B cell (primary cell): ENCODE results near the gene SF3B5. TPM values are rescaled to one million over a fixed set of nuclear protein-coding genes. Genes with fewer than 3 reads are reported as not detected.

ENCODE experiments used
- ATAC-seq: fragments of 200-7000 bp; cut with Tn5 transposase; one replicate; pipeline ENCODE4 v1.10.0; 2021; ENCODE audit warnings: low read depth, mild to moderate bottlenecking, moderate number of reproducible peaks, moderate library complexity
- CTCF ChIA-PET: fragments of 350-600 bp; sonication (Branson Sonifier 250); formaldehyde crosslinking; loops from one replicate; lab custom pipeline; 2021; ENCODE audit warnings: antibody characterized with exemption, inconsistent platforms; lab: Charles Lee
- POLR2A ChIA-PET: fragments of 350-600 bp; sonication (Branson Sonifier 250); formaldehyde crosslinking; loops from one replicate; lab custom pipeline; 2021; ENCODE audit warnings: antibody characterized with exemption; lab: Charles Lee
- DNase-seq: peaks from one replicate; pipeline ENCODE4 v3.0.0; 2013
- H2AFZ ChIP-seq: 2 replicates; pipeline ENCODE4 v1.6.1; 2012; ENCODE audit warnings: mild to moderate bottlenecking, low read depth, low read length; ENCODE audit not compliant: insufficient read depth, poor library complexity, severe bottlenecking
- H3K27ac ChIP-seq, 2 donors: 1 replicate in 1 of 2; 2 replicates in 1 of 2; pipeline ENCODE4 v1.5.1; 2012 to 2013; ENCODE audit warnings: low read length in 2 of 2, mild to moderate bottlenecking in 2 of 2, moderate library complexity in 1 of 2
- H3K27me3 ChIP-seq, 4 experiments: fragments of 200-600 bp in 1 of 4; sonication (generic) in 1 of 4; replicated peaks in 1 of 4; 1 replicate in 2 of 4; 2 replicates in 2 of 4; pipeline versions ENCODE4 v1.6.1 to v1.7.0; 2013 to 2016; ENCODE audit warnings: low read length in 3 of 4, mild to moderate bottlenecking in 2 of 4, mixed read lengths in 1 of 4, moderate library complexity in 1 of 4; ENCODE audit not compliant: insufficient read depth in 4 of 4, control insufficient read depth in 3 of 4; ENCODE audit errors: control extremely low read depth in 1 of 4
- H3K36me3 ChIP-seq, 2 experiments: replicated peaks in 1 of 2; 1 replicate in 1 of 2; 2 replicates in 1 of 2; pipeline versions ENCODE4 v1.6.1 to v1.7.1; 2013; ENCODE audit warnings: low read length in 1 of 2; ENCODE audit not compliant: insufficient read depth in 2 of 2, control insufficient read depth in 1 of 2; ENCODE audit errors: control extremely low read depth in 1 of 2, extremely low read depth in 1 of 2
- H3K4me1 ChIP-seq, 2 donors: fragments of 200-600 bp in 1 of 2; sonication (generic) in 1 of 2; 1 replicate in 1 of 2; 2 replicates in 1 of 2; pipeline versions ENCODE4 v1.5.1 to v1.6.1; 2013 to 2017; ENCODE audit warnings: low read length in 2 of 2; ENCODE audit not compliant: control insufficient read depth in 2 of 2, insufficient read depth in 2 of 2
- H3K4me2 ChIP-seq: replicated peaks from 2 replicates; pipeline ENCODE3; 2012; ENCODE audit warnings: mild to moderate bottlenecking, low read depth, low read length; ENCODE audit not compliant: poor library complexity, severe bottlenecking
- H3K4me3 ChIP-seq, 5 experiments: fragments of 200-600 bp in 1 of 5; sonication (generic) in 1 of 5; 1 replicate in 3 of 5; 2 replicates in 2 of 5; pipeline versions ENCODE4 v1.5.1 to v1.7.0; 2011 to 2016; ENCODE audit warnings: low read length in 4 of 5, mild to moderate bottlenecking in 4 of 5, low read depth in 2 of 5, control low read depth in 1 of 5, moderate library complexity in 1 of 5; ENCODE audit not compliant: insufficient read depth in 1 of 5; ENCODE audit errors: control extremely low read depth in 1 of 5, extremely low read depth in 1 of 5
- H3K79me2 ChIP-seq: fragments of 200-600 bp; sonication (generic); one replicate; pipeline ENCODE4 v1.6.0; 2016; ENCODE audit warnings: low read length; ENCODE audit not compliant: control insufficient read depth, insufficient read depth
- H3K9ac ChIP-seq: fragments of 200-600 bp; sonication (generic); 2 replicates; pipeline ENCODE4 v1.6.1; 2017; ENCODE audit warnings: mild to moderate bottlenecking, low read length, moderate library complexity
- H3K9me3 ChIP-seq, 3 donors: one replicate each; pipeline versions ENCODE4 v1.6.1 to v1.7.1; 2013; ENCODE audit warnings: low read length in 2 of 3; ENCODE audit not compliant: control insufficient read depth in 2 of 3, insufficient read depth in 1 of 3; ENCODE audit errors: control extremely low read depth in 1 of 3
- H4K20me1 ChIP-seq: 2 replicates; pipeline ENCODE4 v1.6.0; 2012; ENCODE audit warnings: mild to moderate bottlenecking, low read length; ENCODE audit not compliant: insufficient read depth, control insufficient read depth, poor library complexity, severe bottlenecking
- H3K27ac Mint-ChIP-seq: one replicate; pipeline ENCODE4 v1.8.0; 2021; ENCODE audit warnings: mixed read lengths
- H3K27me3 Mint-ChIP-seq: one replicate; pipeline ENCODE4 v1.8.0; 2021; ENCODE audit warnings: mixed read lengths
- H3K4me1 Mint-ChIP-seq: one replicate; pipeline ENCODE4 v1.8.0; 2021; ENCODE audit warnings: mixed read lengths
- H3K4me3 Mint-ChIP-seq: one replicate; pipeline ENCODE4 v1.8.0; 2021; ENCODE audit warnings: mixed read lengths
- H3K9me3 Mint-ChIP-seq: one replicate; pipeline ENCODE4 v1.8.0; 2022; ENCODE audit warnings: mixed read lengths; ENCODE audit not compliant: insufficient read depth
- EZH2 ChIP-seq: IDR thresholded peaks from 2 replicates; pipeline ENCODE4 v1.6.1; 2012; ENCODE audit warnings: borderline replicate concordance, low read depth, mild to moderate bottlenecking, moderate library complexity, low read length; ENCODE audit not compliant: insufficient read depth, poor library complexity, severe bottlenecking
- WGBS: methylation state at CpG from one replicate; pipeline ENCODE4 v1.1.5; 2013; ENCODE audit warnings: missing lambda C conversion rate; ENCODE audit not compliant: insufficient coverage; 5-methylcytosine and 5-hydroxymethylcytosine counted together
- intact Hi-C: fragments of 100-400 bp; cut with micrococcal nuclease; formaldehyde crosslinking; loops from one replicate; pipeline ENCODE4 v1.10.0; 2022
- polyA plus RNA-seq: library from polyadenylated mRNA; depleted of rRNA; stranded (reverse); fragments of >200 nt; gene quantifications from 2 replicates; pipeline ENCODE4 v1.2.3, GENCODE V29; 2012
- total RNA-seq, 2 donors: library from RNA; stranded (reverse); fragments of 120-200 nt in 1 of 2; gene quantifications; 1 replicate in 1 of 2; 2 replicates in 1 of 2; pipeline versions ENCODE4 v1.2.3 to v1.2.4, GENCODE V29; 2013 to 2022
- TF ChIP-seq, protein P1 (sequence below): fragments of 200-600 bp; IDR thresholded peaks from one replicate; pipeline ENCODE4 v1.8.0; 2022; ENCODE audit warnings: antibody characterized with exemption, mild to moderate bottlenecking

Gene SF3B5
- total and polyA plus RNA-seq, 2 donors (not counting 1 experiment from before 2014, with no cell fraction given): 111 to 360 TPM

DNA sequence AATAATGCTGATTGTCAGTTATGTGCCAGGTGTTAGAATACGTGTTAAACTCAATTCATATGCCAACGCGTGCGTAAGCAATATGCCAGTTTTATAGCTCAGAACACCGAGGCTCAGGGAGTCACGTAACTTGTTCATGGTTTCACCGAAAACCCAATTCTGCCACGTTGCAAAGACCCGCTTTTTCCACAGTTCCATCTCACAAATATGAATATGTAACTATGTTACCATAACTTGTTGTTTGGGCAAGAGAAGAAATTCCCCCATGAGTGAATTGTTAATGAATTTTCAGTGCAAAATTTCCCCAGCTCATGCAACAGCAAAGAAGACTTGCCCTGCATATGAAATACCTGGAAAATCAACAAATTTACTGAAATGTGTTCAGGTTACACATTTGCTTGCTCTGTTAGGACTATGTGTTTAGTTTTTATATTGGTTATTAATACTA, 30.1 kb downstream of the SF3B5 start:
- no peaks in the 10 kb centered on the region for H3K79me2 ChIP-seq
- ChIA-PET POLR2A (interaction anchor here (0.7 to 3.9 kb wide), 3 partner anchors 10 to 46 kb away, joined by 3 to 27 read pairs (median 23); partner anchors contain the start of gene SF3B5), CTCF (interaction anchor here (1.3 to 2.1 kb wide), 4 partner anchors 23 to 490 kb away, joined by 3 to 6 read pairs (median 3); partner anchors contain the start of gene SF3B5)
- no peaks in the 10 kb centered on the region for H3K9me3 ChIP-seq
- peaks cover 37% of the 10 kb centered on the region for H3K4me1 Mint-ChIP-seq
- no peak for DNase-seq
- no peaks in the 10 kb centered on the region for H3K9me3 Mint-ChIP-seq
- H3K4me3 ChIP-seq: peak overlapping the region; percentile 72 to 86 (median 82)
- no peak for TF ChIP-seq EZH2
- TF ChIP-seq, protein P1, sequence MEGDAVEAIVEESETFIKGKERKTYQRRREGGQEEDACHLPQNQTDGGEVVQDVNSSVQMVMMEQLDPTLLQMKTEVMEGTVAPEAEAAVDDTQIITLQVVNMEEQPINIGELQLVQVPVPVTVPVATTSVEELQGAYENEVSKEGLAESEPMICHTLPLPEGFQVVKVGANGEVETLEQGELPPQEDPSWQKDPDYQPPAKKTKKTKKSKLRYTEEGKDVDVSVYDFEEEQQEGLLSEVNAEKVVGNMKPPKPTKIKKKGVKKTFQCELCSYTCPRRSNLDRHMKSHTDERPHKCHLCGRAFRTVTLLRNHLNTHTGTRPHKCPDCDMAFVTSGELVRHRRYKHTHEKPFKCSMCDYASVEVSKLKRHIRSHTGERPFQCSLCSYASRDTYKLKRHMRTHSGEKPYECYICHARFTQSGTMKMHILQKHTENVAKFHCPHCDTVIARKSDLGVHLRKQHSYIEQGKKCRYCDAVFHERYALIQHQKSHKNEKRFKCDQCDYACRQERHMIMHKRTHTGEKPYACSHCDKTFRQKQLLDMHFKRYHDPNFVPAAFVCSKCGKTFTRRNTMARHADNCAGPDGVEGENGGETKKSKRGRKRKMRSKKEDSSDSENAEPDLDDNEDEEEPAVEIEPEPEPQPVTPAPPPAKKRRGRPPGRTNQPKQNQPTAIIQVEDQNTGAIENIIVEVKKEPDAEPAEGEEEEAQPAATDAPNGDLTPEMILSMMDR: no peak
- H3K4me1 ChIP-seq: peaks cover 21 to 32% of the 10 kb centered on the region in 2 donors
- H3K4me2 ChIP-seq: peak overlapping the region; percentile 74
- H3K4me3 Mint-ChIP-seq: peak overlapping the region; percentile 90
- H3K27ac ChIP-seq: peak overlapping the region; percentile 88 to 96
- WGBS: 55% methylated on average over 6 of the region's 9 CpGs
- peak overlapping the region; percentile 92 for H3K27ac Mint-ChIP-seq
- H3K36me3 ChIP-seq: no peaks in the 10 kb centered on the region
- intact Hi-C loops: no loop called here
- peak overlapping the region; percentile 82 for H2AFZ ChIP-seq
- H4K20me1 ChIP-seq: no peaks in the 10 kb centered on the region
- no peaks in the 10 kb centered on the region for H3K27me3 ChIP-seq
- no peaks in the 10 kb centered on the region for H3K27me3 Mint-ChIP-seq
- peak overlapping the region; percentile 97 for H3K9ac ChIP-seq
- no peak for ATAC-seq
